AG09309 (cell line): ENCODE data around the gene PSMA2.
"Not testable (repeated sequence)": the region's sequence is repeated elsewhere in the genome, so short reads cannot be mapped to it uniquely, and the experiment has no call there.

Source experiments
- DNase-seq: peaks from one replicate; pipeline ENCODE4 v3.0.0-alpha.2; 2010; ENCODE audit warnings: low read depth
- H3K4me3 ChIP-seq: 2 replicates; pipeline ENCODE4 v1.5.1; 2011; ENCODE audit warnings: mild to moderate bottlenecking, low read depth, low read length, moderate library complexity; ENCODE audit not compliant: control insufficient read depth
- TF ChIP-seq, protein P1 (sequence below): IDR thresholded peaks from 2 replicates; pipeline ENCODE4 v1.5.1; 2011; ENCODE audit warnings: mild to moderate bottlenecking, low read depth, low read length, inconsistent platforms; ENCODE audit not compliant: insufficient read depth, control insufficient read depth; ENCODE audit errors: missing control alignments

PSMA2 gene

DNA sequence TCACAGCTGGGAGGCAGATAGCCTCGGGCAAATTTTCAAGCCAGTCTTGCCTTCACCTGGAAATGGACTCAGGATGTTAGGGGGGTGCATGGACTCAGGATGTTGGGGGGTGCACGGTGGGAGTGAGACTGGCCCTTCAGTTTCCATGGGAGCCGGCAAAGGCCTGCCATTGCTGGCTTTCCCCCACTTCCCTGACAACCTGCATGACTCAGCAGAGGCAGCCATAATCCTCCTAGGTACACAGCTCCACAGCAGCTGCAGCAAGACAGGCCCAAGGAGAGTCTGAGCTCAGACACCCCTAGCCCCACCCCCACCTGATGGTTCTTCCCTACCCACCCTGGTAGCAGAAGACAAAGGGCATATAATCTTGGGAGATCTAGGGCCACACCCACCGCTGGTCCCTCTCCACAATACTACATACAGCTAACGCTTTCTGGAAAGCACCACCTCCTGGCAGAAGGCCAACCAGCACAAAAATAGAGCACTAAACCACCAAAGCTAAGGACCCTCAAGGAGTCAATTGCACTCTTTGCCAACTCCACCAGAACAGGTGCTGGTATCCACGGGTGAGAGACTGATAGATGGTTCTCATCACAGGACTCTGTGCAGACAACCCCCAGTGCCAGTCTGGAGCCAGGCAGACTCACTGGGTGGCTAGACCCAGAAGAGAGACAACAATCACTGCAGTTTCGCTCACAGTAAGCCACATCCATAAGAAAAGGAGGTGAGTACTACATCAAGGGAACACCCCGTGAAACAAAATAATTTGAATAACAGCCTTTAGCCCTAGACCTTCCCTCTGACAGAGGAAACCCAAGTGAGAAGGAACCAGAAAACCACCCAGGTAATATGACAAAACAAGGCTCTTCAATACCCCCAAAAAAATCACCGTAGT, 38.4 kb downstream of the PSMA2 start:
- no peak overlapping the region for H3K4me3 ChIP-seq
- no peak for DNase-seq
- TF ChIP-seq, protein P1, sequence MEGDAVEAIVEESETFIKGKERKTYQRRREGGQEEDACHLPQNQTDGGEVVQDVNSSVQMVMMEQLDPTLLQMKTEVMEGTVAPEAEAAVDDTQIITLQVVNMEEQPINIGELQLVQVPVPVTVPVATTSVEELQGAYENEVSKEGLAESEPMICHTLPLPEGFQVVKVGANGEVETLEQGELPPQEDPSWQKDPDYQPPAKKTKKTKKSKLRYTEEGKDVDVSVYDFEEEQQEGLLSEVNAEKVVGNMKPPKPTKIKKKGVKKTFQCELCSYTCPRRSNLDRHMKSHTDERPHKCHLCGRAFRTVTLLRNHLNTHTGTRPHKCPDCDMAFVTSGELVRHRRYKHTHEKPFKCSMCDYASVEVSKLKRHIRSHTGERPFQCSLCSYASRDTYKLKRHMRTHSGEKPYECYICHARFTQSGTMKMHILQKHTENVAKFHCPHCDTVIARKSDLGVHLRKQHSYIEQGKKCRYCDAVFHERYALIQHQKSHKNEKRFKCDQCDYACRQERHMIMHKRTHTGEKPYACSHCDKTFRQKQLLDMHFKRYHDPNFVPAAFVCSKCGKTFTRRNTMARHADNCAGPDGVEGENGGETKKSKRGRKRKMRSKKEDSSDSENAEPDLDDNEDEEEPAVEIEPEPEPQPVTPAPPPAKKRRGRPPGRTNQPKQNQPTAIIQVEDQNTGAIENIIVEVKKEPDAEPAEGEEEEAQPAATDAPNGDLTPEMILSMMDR: no peak

DNA sequence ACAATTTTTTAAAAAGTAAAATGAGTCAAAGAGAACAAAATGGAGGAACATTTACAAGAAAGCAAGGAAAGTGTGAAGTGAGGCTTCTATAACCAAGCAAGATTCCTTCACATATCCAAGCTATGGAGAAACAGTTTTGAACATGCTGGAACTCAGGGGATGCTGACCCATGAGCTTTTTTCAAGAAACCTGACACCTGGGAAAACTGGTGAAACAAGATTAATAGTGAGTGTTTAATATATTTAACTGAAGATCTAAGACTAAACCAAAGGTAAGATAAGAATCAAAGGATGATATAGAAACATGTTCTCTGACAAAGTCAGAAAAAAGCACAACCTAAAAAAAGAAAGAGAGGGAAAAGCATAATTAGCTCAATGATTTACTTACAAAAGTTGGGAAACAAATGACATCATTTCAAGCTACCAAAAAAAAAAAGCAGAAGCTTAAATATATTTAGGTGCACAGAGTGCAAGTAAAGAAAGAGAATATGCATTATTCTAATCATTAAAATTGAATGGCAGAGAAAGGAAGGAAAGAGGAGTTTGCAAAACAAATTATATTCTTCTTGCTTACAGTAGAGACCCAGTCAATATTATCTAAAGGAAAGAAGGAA, 45.0 kb downstream of the PSMA2 start:
- no peak for DNase-seq
- no peak overlapping the region for H3K4me3 ChIP-seq
- TF ChIP-seq, protein P1: no peak

- TF ChIP-seq, protein P1: peak; percentile 42
- DNase-seq: no peak
- H3K4me3 ChIP-seq: no peak overlapping the region
Observed at GRCh38 chr7:42886129-42886528, 45.8 kb downstream of the PSMA2 start.

DNA sequence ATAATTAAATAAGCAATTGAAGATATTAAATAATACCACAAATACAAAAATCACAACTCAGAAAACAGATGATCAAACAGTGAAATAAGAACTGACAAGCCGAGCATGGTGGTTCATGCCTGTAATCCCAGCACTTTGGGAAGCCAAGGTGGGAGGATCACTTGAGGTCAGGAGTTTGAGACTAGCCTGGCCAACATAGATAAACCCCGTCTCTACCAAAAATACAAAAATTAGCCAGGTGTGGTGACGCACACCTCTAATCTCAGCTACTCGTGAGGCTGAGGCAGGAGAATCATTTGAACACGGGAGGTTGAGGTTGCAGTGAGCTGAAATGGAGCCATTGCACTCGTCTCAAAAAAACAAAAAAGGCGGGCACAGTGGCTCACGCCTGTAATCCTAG, 46.8 kb downstream of the PSMA2 start:
- not testable (repeated sequence) for H3K4me3 ChIP-seq, DNase-seq

GRCh38 chr7:42883950-42884349, 48.0 kb downstream of the PSMA2 start:
- DNase-seq: no peak
- TF ChIP-seq, protein P1: no peak
- no peak overlapping the region for H3K4me3 ChIP-seq

- H3K4me3 ChIP-seq: no peak overlapping the region
Observed at GRCh38 chr7:42880392-42880791, 51.6 kb downstream of the PSMA2 start.

More at GRCh38 chr7:42880392-42880791, 51.6 kb downstream of the PSMA2 start:
- TF ChIP-seq, protein P1: no peak
- DNase-seq: no peak
